NCI-H2227 (cell line): ENCODE results near the gene IGF2R.

Experiments used
- DNase-seq: peaks from one replicate; lab custom pipeline; 2025; ENCODE audit not compliant: unreplicated experiment; lab: John Stamatoyannopoulos, UW

The IGF2R gene

DNA sequence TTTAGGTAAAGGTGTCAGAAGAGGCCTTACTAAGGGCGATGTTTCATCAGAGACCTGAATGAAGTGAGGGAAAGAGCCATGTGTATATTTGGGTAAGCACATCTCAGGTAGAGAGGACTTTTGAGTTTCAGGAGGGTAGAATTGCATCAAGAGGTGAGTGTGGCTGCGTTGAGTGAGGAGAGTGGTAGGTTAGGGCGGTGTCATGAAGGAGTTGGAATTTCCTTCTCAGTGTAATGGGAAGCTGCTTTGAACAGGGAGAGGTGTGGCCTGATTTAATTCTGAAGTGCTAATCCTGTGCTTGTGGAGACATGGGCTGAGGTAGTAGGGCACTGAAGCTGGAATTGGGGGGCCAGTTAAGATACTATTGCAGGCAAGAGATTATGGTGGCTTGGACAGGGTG is 53.9 kb downstream of the IGF2R start:
- no peak for DNase-seq

DNA sequence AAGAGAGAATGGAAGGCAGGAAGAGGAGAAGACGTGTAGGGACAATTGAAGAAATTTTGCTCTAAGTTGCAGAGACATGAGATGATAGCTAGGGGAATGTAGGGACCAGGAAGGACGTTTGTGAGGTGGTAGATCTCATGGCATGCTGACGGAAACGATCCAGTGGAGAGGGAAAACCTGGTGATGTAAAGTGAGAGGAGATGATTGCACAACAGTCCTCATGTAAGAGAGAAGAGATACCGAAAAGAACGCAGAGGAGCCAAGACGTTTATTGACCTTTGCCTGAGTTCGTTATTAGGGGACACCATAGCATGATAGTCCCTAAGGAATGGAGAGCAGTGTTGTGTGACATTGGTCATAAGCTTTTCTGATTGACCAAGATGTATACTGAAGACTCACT is 55.3 kb downstream of the IGF2R start:
- no peak for DNase-seq

DNA sequence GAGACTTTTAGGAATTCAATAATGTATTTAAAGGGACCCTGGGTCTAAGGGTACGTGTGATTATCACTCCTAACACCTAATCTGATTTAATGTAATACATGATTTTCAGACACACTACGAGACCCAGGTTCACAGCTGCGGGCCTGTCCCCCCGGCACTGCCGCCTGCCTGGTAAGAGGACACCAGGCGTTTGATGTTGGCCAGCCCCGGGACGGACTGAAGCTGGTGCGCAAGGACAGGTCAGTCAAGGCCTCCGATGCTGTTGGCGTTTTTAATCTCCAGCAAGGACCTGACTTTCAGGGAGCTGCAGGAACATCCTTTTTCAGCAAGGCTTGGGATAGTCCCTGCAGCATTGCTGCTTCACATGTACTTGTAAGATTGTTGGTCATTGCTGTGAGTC is 58.2 kb downstream of the IGF2R start:
- DNase-seq, result no peak

DNA sequence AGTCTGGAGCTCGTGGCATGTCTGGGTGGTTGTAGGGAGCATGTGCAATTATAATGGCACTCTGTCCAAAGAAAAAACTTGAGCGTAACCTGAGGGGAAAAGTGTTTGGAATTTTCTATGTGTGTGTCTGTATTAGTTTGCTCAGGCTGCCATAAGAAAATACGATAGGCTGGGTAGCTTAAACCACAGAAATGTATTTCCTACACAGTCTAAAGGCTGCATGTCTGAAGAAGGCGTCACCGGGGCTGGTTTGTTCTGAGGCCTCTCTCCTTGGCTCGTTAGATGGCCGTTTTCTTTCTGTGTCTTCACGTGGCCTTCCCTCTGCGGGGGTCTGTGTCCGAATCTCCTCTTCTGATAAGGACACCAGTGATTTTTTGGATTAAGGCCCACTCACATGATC is 59.0 kb downstream of the IGF2R start:
- no peak for DNase-seq

DNA sequence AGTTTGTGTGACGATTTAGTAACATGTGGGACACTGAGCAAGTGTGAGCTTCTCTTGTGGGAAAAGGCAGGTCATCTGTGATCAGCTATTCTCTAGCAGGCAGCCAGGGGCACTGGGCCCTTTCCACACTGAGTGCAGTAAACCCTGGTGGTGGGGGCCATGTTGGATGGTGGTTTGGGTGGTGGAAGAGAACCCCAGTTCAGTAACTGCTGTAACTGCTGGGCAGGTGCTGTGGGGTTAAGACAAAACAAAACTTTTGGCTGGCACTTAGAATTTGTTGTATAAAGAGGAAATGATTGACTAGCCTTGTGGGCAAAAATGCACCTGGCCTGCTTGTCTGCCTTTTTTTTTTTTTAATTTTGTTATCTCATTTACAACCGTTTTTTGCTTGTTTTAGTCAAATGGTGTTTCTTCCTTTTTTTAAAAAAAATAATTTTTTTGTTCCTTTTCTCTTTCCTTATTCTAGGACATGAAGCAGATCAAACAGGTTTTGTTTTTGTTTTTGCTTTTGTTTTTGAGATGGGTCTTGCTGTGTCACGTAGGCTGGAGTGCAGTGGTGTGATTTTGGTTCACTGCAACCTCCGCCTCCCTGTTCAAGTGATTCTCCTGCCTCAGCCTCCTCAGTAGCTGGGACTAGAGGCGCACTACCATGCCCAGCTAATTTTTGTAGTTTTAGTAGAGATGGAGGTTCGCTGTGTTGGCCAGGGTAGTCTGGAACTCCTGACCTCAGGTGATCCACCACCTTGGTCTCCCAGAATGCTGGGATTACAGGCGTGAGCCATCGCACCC is 59.8 kb downstream of the IGF2R start:
- DNase-seq, result no peak

DNA sequence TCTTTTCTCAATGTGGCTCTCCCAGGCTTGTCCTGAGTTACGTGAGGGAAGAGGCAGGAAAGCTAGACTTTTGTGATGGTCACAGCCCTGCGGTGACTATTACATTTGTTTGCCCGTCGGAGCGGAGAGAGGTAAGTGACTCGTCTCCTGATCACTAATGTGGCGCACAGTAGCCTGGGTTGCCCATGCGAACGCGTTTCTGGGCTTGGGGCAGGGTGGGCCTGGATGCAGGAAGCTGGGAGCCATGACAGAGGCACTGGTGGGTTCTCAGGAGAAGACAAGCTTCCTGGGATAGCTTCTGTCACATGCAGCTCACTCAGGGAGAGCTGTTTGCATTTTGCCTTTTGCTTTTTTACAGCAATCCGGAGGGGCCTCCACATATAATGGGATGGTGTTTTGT is 60.6 kb downstream of the IGF2R start:
- no peak for DNase-seq

DNA sequence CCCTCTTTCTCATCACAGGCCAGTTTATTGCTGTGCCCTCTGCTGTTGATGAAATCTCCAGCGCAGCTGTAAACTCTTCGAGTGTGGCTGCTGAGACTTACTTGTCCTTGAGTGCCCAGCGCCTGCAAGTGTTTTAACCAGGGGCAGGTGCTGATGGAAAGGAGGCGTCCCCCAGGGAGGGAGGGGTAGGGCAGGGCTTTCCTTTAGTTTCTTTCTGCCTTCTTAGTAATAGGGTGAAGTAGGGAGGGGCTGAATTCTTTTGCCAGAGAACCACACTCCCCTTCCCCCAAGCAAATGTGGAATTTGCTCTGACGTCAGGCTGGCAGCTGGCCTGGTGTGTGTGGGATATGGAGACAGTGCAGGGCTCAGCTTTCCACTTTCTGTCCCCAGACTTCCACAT is 61.2 kb downstream of the IGF2R start:
- peak; percentile 8 for DNase-seq

DNA sequence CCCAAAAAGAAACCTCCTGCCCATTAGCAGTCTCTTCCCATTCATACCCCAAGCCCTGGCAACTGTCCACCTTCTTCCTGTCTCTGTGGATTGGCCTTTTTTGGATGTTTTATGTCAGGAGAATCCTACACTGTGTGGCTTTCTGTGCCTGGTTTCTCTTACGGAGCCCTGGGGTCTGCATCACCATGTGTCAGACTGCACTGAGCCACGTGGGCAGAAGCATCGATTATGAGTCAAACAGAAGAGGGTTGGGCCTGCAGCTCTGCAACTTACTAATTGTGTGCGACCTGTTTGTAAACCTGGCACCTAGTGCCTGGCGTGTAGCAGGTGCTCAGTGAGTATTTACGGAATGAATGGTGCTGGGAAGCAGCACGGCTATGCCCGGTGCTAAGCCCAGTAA is 62.6 kb downstream of the IGF2R start:
- no peak for DNase-seq

DNA sequence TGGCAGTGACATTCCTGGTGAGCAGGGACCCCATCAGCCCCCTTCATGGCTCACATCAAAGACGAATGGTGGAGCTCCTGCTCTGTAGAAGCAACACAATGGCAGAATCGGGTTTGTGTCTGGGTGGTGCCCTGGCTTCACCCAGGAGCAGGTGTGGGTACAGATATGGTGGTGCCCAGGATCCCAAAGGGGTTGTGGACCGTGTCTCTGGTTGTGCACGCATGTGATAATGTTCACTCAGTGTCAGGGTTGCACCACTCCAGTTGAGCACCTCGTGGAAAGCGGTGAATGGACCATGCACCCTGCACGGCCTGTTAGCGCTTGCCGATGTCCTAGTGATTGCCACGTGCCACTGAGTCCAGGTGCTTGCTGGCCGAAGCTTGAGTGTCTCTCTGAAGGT is 63.0 kb downstream of the IGF2R start:
- no peak for DNase-seq

DNA sequence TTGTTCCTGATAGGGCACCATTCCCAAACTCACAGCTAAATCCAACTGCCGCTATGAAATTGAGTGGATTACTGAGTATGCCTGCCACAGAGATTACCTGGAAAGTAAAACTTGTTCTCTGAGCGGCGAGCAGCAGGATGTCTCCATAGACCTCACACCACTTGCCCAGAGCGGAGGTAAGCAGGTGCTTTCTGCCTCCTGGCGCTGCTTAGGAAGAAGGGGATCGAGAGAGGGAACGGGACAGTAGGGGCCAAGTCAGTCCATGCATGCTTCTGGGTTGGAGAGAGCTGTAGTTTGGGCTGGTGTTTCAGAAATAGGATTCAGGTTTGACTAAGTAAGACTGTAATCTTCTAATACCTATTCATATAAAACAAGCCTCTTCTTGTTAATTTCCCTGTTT is 63.7 kb downstream of the IGF2R start:
- DNase-seq, result no peak

DNA sequence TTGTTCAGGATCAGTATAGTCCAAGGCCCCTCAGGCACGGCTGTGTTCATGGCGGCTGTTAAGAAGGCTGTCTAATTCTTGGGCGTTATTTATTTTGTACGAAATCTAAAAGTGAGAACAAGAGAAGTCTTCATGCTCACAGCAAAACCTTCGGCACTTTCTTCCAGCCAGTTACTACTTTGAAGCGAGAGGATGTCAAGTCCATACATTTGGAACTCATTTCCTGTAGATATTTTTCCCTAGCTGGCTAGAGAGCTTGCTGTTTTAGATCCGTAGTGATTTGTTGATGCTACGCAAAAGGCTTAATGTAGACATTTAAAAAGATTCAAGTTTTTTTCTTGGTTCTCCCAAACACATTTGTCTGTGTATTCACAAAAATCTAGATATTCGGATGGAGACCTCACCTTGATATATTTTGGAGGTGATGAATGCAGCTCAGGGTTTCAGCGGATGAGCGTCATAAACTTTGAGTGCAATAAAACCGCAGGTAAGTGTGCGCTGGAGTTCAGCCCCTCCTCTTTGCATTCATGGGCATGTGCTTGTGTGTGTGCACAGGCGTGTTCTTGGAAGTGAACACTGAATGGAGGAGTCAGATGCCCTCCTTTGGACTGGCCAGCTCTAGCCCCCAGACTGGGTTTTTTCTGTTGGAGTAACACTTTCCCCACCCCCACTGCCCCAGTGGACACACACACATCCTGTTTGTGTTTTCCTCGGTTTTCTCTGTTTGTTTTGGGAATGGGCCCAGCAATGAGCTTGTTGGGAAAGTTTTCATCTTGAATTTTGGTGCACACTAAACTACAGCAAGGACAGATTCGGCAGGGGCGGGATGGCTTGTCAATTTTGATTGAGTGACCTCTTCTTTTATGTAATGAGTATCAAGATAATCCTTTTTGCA is 65.4 kb downstream of the IGF2R start:
- DNase-seq, result no peak

DNA sequence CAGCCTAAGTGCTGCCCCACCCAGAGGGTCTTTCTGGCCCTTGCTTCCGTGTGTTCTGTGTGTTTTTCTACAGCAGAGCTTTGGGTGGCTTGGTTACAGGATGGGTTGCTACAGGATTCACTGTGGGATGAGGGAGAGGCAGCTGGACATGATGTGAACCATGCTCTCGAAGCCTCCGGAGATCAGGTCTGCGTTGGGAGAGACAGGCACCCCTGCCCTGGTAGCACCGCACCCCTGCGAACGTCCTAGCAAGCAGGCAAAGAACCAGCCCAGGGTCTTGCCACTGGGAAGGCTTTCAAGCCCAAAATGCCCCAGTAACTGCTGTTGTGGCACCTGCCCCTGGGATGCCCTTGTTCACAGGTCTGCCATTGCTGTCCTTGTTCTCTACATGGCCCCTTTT is 66.4 kb downstream of the IGF2R start:
- DNase-seq, result no peak

DNA sequence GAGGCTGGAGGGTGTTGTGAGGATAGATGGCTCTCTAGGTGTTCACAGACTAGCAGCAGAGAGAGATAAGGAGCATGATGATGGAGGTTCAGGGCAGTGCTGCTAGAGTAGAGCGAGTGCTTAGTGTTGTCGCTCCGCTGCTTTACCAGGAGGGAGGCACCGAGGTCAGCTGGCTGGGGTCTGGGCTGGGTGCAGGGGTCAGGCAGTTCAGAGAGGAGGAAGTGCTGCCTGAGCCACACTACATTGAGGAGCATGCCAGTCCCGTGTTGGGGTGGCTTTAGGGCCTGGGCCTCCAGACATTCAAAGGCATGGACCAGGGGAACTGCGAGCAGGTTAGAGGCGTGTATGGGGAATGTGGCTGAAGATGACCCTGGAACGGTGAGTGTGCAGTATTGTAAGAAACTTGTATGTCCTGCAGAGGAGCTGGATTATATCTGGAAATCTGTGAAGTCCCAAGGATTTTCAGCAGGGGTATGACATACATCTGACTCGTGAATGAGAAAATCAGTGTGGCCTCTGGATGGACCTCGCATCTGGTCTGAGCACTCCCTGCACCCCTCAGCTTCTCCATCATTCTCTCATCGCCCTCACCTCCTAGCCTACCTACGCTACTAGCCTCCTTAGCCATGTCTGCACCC is 66.9 kb downstream of the IGF2R start:
- DNase-seq, result no peak

DNA sequence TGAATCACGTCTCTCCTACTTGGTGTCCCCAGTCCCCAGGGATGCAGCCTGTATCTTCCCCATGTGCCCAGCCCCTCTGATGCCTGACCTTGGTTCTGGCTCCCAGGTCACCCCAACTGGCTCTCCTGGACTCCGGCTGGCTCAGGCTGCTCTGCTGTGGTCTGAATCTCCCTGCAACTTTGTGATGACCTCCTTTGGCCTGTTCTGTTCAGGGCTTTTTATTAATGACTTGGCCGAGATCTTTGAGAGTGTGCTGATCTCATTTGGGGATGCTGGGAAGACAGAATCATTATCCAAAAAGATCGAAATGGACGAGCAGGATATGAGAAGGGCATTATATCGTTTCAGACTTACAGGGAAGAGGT is 67.4 kb downstream of the IGF2R start:
- DNase-seq, result no peak

DNA sequence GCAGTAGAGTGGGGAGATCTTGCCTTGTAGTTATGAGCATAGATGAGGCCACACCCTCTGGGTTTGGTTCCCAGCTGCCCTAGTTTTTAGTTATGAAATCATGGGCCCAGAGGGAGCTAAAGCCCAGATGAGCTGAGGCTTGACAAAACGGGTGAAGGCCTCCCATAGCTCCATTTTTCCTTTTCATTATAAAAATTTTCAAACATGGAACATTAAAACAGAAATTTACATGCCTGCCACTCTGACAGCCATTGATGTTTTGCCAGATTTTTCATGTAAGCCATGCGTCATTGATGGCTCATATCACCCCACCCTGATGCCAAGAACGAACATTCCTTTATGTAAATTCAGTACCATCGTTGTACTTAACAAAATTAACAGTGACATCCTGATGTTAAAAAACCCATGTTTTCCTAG is 67.9 kb downstream of the IGF2R start:
- no peak for DNase-seq

DNA sequence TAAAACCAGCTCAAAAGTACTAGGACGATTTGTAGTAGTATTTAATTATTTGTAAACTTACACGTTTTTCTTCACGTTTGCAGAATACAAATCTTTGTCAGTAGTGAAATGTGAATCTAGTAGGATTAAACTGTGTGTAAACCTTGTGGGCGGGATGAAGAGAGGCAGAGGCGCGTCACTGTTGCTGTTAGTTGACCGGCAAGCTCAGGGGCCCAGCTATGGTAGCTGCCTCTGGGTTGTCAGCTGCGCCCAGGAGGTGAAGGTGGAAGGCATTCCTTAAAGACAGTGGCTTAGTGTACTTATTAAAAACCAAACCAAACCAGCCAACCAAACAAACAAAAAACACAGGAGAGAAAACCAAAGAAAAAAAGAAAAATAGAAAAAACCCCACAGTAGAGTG is 69.6 kb downstream of the IGF2R start:
- DNase-seq, result no peak

DNA sequence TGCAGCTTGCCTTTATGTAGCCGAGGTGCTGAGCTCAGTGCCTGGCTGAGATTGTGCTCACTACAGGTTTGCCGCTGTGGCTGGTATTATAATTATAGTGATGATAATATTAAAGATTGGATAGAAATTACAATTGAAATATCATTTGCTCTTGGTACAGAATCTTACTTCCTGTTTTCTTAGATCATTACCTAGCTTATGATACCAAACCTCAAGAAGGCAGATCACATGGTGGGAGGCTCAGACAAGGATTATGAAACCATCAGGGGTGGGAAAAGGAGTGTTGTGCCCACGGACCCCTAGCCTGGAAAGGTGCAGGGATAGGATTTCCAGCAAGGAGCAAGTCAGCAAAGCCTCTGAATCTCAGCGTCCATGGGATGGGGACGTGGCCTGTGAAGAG is 70.6 kb downstream of the IGF2R start:
- no peak for DNase-seq

DNA sequence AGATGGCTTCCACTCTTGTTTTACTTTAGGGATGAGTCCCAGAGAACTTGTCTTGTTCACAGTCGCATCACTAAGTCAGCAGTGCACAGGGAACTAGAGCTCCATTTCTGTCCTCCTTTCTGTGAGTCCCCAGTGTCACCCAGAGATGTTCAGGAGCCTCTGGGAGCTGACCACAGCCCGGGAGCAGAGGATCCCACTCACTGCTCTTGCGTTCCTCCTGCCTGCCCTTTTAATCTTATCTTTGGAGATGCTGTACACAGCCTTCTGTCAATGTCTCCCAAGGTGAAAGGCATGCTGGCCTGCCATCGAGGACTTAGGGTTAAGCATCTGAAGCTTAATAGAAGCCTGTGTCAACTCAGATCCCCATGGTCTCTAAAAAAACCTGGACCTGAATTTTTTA is 71.2 kb downstream of the IGF2R start:
- no peak for DNase-seq

DNA sequence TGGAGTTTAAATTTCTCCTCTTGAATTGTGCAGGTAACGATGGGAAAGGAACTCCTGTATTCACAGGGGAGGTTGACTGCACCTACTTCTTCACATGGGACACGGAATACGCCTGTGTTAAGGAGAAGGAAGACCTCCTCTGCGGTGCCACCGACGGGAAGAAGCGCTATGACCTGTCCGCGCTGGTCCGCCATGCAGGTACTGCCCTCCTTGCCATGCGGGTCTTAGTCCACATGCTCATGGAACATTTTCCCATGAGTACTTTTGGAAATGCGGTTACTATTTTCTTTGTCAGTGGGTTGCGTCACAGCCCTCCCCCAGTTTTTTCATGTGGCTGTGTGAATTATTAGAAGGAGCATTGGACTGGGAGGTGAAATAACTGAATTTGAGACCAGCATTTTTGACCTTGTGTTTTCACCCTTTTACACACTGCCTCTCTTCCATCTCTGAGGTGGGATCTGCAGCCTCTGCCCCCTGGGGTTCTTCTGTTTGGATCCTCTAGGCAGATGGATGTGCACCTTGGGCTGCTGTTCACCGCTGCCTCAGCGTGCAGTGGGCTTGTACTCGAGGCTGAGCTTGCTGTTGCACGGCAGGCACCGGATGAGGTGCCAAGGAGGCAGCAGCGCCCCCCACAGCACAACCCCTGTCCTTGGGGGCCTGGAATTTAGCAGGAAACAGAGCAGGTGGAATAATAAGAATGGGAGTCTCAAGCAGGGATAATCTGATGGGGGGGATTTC is 71.8 kb downstream of the IGF2R start:
- no peak for DNase-seq

DNA sequence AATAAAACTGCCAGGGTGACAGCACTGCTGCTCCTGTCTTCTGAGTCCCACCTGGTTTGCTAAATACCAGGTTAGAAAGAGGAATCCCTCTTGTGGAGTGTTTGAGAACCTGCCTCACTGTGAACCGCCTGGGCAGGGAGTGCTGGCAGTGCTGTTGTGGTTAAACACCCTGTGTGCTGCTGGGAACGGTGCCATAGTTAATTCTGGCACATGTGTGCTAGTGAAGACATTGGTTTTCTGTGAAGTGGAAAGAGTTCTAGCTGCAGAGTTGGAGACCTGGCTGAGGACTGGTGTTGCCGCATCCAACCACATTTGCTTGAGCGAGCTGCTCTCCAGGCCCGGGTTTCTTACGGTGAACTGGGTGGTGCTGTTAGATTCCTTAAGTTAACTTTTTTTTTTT is 72.7 kb downstream of the IGF2R start:
- no peak for DNase-seq

DNA sequence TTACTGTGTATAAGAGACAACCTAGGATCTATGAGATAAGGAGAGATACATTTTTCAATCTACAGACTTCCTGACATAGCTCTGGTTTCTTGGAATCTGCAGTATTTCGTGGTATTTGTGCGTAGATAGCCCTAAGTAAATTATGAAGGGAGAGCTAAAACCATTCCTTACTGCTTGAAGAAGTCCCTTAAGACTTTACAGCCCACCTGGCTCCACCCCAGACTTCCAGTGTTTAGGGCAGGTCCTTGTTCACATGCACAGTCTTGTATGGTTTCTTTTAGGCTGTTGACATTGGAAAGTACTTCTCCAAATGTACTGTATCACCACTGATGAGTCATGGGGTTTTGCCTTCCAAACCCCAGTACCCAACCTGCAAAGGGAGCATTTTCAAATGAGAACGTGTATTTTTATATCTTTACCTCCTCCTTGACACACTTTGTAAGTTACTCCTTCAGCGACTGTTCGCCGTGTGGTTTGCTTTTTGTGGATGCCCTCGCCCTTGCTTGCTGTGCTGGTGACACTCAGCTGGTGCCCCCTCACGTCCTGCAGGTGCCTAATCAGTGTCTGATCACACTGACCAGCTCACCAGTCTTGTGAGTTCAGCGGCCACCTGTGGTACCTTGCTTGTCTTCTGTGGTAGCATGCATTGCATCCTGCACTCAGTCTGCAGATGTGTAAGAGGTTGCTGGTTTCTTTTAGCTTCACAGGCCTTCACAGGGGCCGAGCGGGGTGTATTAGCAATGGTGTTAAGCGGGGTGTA is 73.3 kb downstream of the IGF2R start:
- no peak for DNase-seq
